ENCODE measurements around the gene SDR9C7. TPM values are rescaled to one million over a fixed set of nuclear protein-coding genes. Genes with fewer than 3 reads are reported as not detected.

The SDR9C7 gene
- total RNA-seq, 1 experiment from 2014 or later: not detected

GRCh38 chr12:56953314-56953713 is 19.1 kb upstream of the SDR9C7 start:
- intact Hi-C loops (cut with micrococcal nuclease; ENCODE audit: unreplicated experiment): no loop called here
- Histone ChIP-seq H3K9me3 (ENCODE audit: insufficient read depth, low read depth) (no peaks in the 10 kb centered on the region), H3K79me2 (ENCODE audit: low read depth) (no peaks in the 10 kb centered on the region), H3K4me2 (no peak overlapping the region), H4K20me1 (ENCODE audit: insufficient read depth) (no peaks in the 10 kb centered on the region), H3K27ac (no peak overlapping the region), H3F3A (ENCODE audit: insufficient read depth, low read depth) (peaks cover 3% of the 10 kb centered on the region; the same call in 1 of the 2 replicates), H3K4me1 (replicated peaks; ENCODE audit: insufficient read depth) (peaks cover 19% of the 10 kb centered on the region), H3K36me3 (ENCODE audit: low read depth) (no peaks in the 10 kb centered on the region), H3K9me2 (ENCODE audit: insufficient read depth) (no peaks in the 10 kb centered on the region), H3K27me3 (ENCODE audit: insufficient read depth, low read depth) (no peaks in the 10 kb centered on the region), H2AFZ (no peak overlapping the region), H3K4me3 (no peak overlapping the region)
- POLR2A ChIA-PET (ENCODE audit: unreplicated experiment): no interaction called here
- CTCF ChIA-PET: no interaction called here
- TF ChIP-seq EZH2 (IDR thresholded peaks at IDR 0.05; ENCODE audit: low read depth): no peak
- no TSS peak for BruUV-seq (replicated peaks)
- no peak for DNase-seq

GRCh38 chr12:56951582-56952339 is 17.6 kb upstream of the SDR9C7 start:
- Histone ChIP-seq H2AFZ (no peak overlapping the region), H3K9me3 (ENCODE audit: insufficient read depth, low read depth) (no peaks in the 10 kb centered on the region), H4K20me1 (ENCODE audit: insufficient read depth) (no peaks in the 10 kb centered on the region), H3K9me2 (ENCODE audit: insufficient read depth) (no peaks in the 10 kb centered on the region), H3K4me1 (replicated peaks; ENCODE audit: insufficient read depth) (peaks cover 4% of the 10 kb centered on the region), H3K27me3 (ENCODE audit: insufficient read depth, low read depth) (no peaks in the 10 kb centered on the region), H3F3A (ENCODE audit: insufficient read depth, low read depth) (peaks cover 3% of the 10 kb centered on the region; the same call in 1 of the 2 replicates), H3K4me3 (no peak overlapping the region), H3K36me3 (ENCODE audit: low read depth) (no peaks in the 10 kb centered on the region), H3K27ac (no peak overlapping the region), H3K4me2 (no peak overlapping the region), H3K79me2 (ENCODE audit: low read depth) (no peaks in the 10 kb centered on the region)
- BruUV-seq (replicated peaks): no TSS peak
- TF ChIP-seq EZH2 (IDR thresholded peaks at IDR 0.05; ENCODE audit: low read depth): no peak
- intact Hi-C loops (cut with micrococcal nuclease; ENCODE audit: unreplicated experiment): no loop called here
- DNase-seq: no peak
- CTCF ChIA-PET: no interaction called here
- POLR2A ChIA-PET (ENCODE audit: unreplicated experiment): no interaction called here

DNA sequence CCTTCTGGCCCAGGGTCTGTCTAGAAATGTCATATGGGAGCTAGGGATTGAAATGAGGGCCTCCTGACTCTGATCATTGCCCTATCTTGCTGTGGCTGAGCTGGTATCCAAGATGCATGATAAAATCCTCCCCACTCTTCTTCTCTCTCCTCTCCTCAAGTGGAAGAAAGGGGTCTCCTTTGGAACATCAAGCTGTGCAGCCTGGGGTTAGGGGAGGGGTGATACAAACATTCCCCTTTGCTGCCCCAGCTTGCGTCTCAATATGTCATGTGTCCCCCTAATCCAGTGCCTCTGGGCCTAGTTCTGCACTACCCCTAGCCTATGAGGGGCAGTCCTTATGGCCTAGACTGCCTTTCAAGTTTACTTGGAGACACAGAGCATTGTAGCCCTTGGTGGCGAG is 14.7 kb upstream of the SDR9C7 start:
- H3K4me1 ChIP-seq (replicated peaks; ENCODE audit: insufficient read depth): no peaks in the 10 kb centered on the region
- no peaks in the 10 kb centered on the region for H3K27me3 ChIP-seq (ENCODE audit: insufficient read depth, low read depth)
- TF ChIP-seq EZH2 (IDR thresholded peaks at IDR 0.05; ENCODE audit: low read depth): no peak
- TF ChIP-seq CTCF (conservative IDR thresholded peaks at IDR 0.05): no peak
- H3K79me2 ChIP-seq (ENCODE audit: low read depth): no peaks in the 10 kb centered on the region
- no peaks in the 10 kb centered on the region for H3K9me3 ChIP-seq (ENCODE audit: insufficient read depth, low read depth)
- intact Hi-C loops (cut with micrococcal nuclease; ENCODE audit: unreplicated experiment): no loop called here
- DNase-seq: no peak
- H3K4me2 ChIP-seq: no peak overlapping the region
- H3K4me3 ChIP-seq: no peak overlapping the region
- BruUV-seq (replicated peaks): no TSS peak
- no peaks in the 10 kb centered on the region for H3F3A ChIP-seq (ENCODE audit: insufficient read depth, low read depth)
- no peaks in the 10 kb centered on the region for H3K9me2 ChIP-seq (ENCODE audit: insufficient read depth)
- no peaks in the 10 kb centered on the region for H4K20me1 ChIP-seq (ENCODE audit: insufficient read depth)
- H3K27ac ChIP-seq: no peak overlapping the region
- no peak overlapping the region for H2AFZ ChIP-seq
- CTCF ChIA-PET: no interaction called here
- no peaks in the 10 kb centered on the region for H3K36me3 ChIP-seq (ENCODE audit: low read depth)
- POLR2A ChIA-PET (ENCODE audit: unreplicated experiment): no interaction called here

GRCh38 chr12:56948457-56948777 is 14.2 kb upstream of the SDR9C7 start:
- Histone ChIP-seq H4K20me1 (ENCODE audit: insufficient read depth) (no peaks in the 10 kb centered on the region), H3K4me1 (replicated peaks; ENCODE audit: insufficient read depth) (no peaks in the 10 kb centered on the region), H2AFZ (no peak overlapping the region), H3K4me2 (no peak overlapping the region), H3K9me3 (ENCODE audit: insufficient read depth, low read depth) (no peaks in the 10 kb centered on the region), H3K79me2 (ENCODE audit: low read depth) (no peaks in the 10 kb centered on the region), H3K27ac (no peak overlapping the region), H3F3A (ENCODE audit: insufficient read depth, low read depth) (no peaks in the 10 kb centered on the region), H3K36me3 (ENCODE audit: low read depth) (no peaks in the 10 kb centered on the region), H3K4me3 (no peak overlapping the region), H3K9me2 (ENCODE audit: insufficient read depth) (no peaks in the 10 kb centered on the region), H3K27me3 (ENCODE audit: insufficient read depth, low read depth) (no peaks in the 10 kb centered on the region)
- DNase-seq: no peak
- intact Hi-C loops (cut with micrococcal nuclease; ENCODE audit: unreplicated experiment): no loop called here
- BruUV-seq (replicated peaks): no TSS peak
- ChIA-PET CTCF (no interaction called here), POLR2A (ENCODE audit: unreplicated experiment) (no interaction called here)
- no peak for TF ChIP-seq CTCF (conservative IDR thresholded peaks at IDR 0.05)
